ENCODE data around the gene MSGN1. TPM values are rescaled to one million over a fixed set of nuclear protein-coding genes. Genes with fewer than 3 reads are reported as not detected.

MSGN1 gene, protein sequence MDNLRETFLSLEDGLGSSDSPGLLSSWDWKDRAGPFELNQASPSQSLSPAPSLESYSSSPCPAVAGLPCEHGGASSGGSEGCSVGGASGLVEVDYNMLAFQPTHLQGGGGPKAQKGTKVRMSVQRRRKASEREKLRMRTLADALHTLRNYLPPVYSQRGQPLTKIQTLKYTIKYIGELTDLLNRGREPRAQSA
- total RNA-seq (2021; fragmentation: NEBNext Ultra II Directional; extraction: Animal tissue kit (Norgen Biotek cat#: 25700)) (not detected in 2 replicates), polyA plus RNA-seq (2011; rRNA removed) (not detected in 2 replicates), polyA minus RNA-seq (2011; rRNA and poly(A)+ RNA removed) (not detected in 2 replicates)
- polyA plus RNA-seq (2011; cell fraction: cytosol; rRNA removed) = not detected
- not detected for polyA plus RNA-seq (2011; cell fraction: nucleus; rRNA removed)
- not detected in 4 replicates for polyA plus RNA-seq (2012, experiment 1 of 2)
- not detected for polyA plus RNA-seq (2012, experiment 2 of 2)
- polyA plus RNA-seq (2013, experiment 1 of 2) = not detected
- not detected for polyA plus RNA-seq (2013, experiment 2 of 2)
- not detected for polyA minus RNA-seq (2011; cell fraction: cytosol; rRNA and poly(A)+ RNA removed)
- polyA minus RNA-seq (2011; cell fraction: nucleus; rRNA and poly(A)+ RNA removed) = not detected
- long read RNA-seq, experiment 1 = 0 reads
- long read RNA-seq, experiment 2 = 0 reads

DNA sequence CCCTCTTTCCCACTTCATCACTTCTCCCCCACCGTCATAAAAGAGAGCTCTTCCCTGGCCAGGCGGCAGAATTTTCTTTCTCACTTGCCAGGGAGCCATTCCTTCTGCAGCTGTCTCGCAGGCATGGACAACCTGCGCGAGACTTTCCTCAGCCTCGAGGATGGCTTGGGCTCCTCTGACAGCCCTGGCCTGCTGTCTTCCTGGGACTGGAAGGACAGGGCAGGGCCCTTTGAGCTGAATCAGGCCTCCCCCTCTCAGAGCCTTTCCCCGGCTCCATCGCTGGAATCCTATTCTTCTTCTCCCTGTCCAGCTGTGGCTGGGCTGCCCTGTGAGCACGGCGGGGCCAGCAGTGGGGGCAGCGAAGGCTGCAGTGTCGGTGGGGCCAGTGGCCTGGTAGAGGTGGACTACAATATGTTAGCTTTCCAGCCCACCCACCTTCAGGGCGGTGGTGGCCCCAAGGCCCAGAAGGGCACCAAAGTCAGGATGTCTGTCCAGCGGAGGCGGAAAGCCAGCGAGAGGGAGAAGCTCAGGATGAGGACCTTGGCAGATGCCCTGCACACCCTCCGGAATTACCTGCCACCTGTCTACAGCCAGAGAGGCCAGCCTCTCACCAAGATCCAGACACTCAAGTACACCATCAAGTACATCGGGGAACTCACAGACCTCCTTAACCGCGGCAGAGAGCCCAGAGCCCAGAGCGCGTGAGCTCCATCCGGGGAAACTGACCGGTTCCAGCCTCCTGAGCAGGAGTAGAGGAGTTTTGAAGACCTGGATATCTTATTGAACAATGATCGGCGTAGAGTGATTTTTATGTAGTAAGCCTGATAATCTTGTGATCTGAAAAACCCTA lies at the start of gene MSGN1:
MSGN1 (plus strand) TSS at position 65 of the 850 bp plus-strand sequence; CDS start at position 124, 59 bp downstream.
- DNase-seq (ENCODE audit: low read depth in 1 of 2, low spot score in 2 of 2) (no peak), FAIRE-seq (no peak)
- Histone ChIP-seq H2BK20ac (ENCODE audit: low read length) (peak within 1 kb of the TSS; percentile 43; the same call in 1 of the 2 replicates), H3K4me3 (ENCODE audit: extremely low read depth in 1 of 4, insufficient read depth in 2 of 4, low read depth in 3 of 4, low read length in 4 of 4) (no peak within 1 kb of the TSS), H4K20me1 (replicated peaks in 1 of 2; ENCODE audit: control insufficient read depth in 1 of 2, insufficient read depth in 2 of 2, low read length in 2 of 2) (no peaks in the 10 kb centered on the region), H2AFZ (ENCODE audit: low read length) (peak within 1 kb of the TSS; percentile 89), H2BK12ac (ENCODE audit: low read depth, low read length) (no peak within 1 kb of the TSS), H3K27me3 (replicated peaks in 1 of 4; ENCODE audit: control insufficient read depth in 3 of 4, extremely low read depth in 1 of 4, insufficient read depth in 3 of 4, low read length in 3 of 4) (peaks cover 0 to 2% (median 0%) of the 10 kb centered on the region in 4 experiments; a peak in 1 of 7 replicates), H3K4ac (replicated peaks; ENCODE audit: insufficient read length, low read depth, low read length) (peak within 1 kb of the TSS; percentile 23), H3K36me3 (ENCODE audit: control insufficient read depth in 2 of 4, insufficient read depth in 4 of 4, low read length in 3 of 4) (no peaks in the 10 kb centered on the region), H3K4me2 (ENCODE audit: insufficient read depth in 1 of 2, low read depth in 2 of 2, low read length in 2 of 2) (no peak within 1 kb of the TSS), H3K79me2 (ENCODE audit: control insufficient read depth in 1 of 2, insufficient read depth in 2 of 2, low read length in 2 of 2) (no peaks in the 10 kb centered on the region), H4K91ac (replicated peaks; ENCODE audit: insufficient read length, low read length) (peak within 1 kb of the TSS; percentile 36), H2BK15ac (ENCODE audit: low read length) (no peak within 1 kb of the TSS), H2BK120ac (replicated peaks; ENCODE audit: low read depth, low read length) (peak within 1 kb of the TSS; percentile 3), H2BK5ac (ENCODE audit: low read depth, low read length) (peak within 1 kb of the TSS; percentile 81; the same call in 1 of the 2 replicates), H3K14ac (ENCODE audit: insufficient read length) (no peak within 1 kb of the TSS), H4K5ac (ENCODE audit: insufficient read length, low read depth, low read length) (no peak within 1 kb of the TSS), H3K23me2 (ENCODE audit: low read depth, low read length) (no peaks in the 10 kb centered on the region; the same call in 1 of the 2 replicates), H3K9me3 (ENCODE audit: insufficient read depth in 2 of 2, low read depth in 1 of 2, low read length in 1 of 2) (no peaks in the 10 kb centered on the region), H4K8ac (ENCODE audit: extremely low read depth, insufficient read depth, low read length) (no peak within 1 kb of the TSS; the same call in 1 of the 2 replicates), H3K79me1 (ENCODE audit: low read depth, low read length) (no peaks in the 10 kb centered on the region), H3K23ac (ENCODE audit: insufficient read length) (no peak within 1 kb of the TSS), H2AK5ac (ENCODE audit: low read depth, low read length) (no peak within 1 kb of the TSS), H3K18ac (ENCODE audit: extremely low read depth, low read length) (peak within 1 kb of the TSS; percentile 68; the same call in 1 of the 2 replicates), H3K27ac (ENCODE audit: low read depth, low read length) (no peak within 1 kb of the TSS; the same call in 1 of the 2 replicates), H3K56ac (replicated peaks; ENCODE audit: insufficient read length, low read depth, low read length) (no peak within 1 kb of the TSS), H3K9ac (replicated peaks in 1 of 4; ENCODE audit: extremely low read depth in 1 of 4, low read depth in 3 of 4, low read length in 3 of 4) (no peak within 1 kb of the TSS), H3K4me1 (replicated peaks in 1 of 4; ENCODE audit: control insufficient read depth in 3 of 4, insufficient read depth in 4 of 4, low read length in 3 of 4) (peaks cover 0 to 3% (median 1%) of the 10 kb centered on the region in 4 experiments; a peak in 4 of 7 replicates)
- WGBS, 2 experiments (ENCODE audit: extremely low coverage in 1 of 2, insufficient coverage in 1 of 2, insufficient read length in 1 of 2, insufficient replicate concordance in 2 of 2, low coverage in 1 of 2, low lambda C conversion rate in 2 of 2, missing lambda C conversion rate in 1 of 2) = 96% methylated on average over 26 of the region's 26 CpGs; no CpG with 5 or more reads in 1 of the 2 experiments
- CTCF ChIA-PET (ENCODE audit: partially characterized antibody) = interaction anchor here (0.8 to 4.2 kb wide), 8 partner anchors 11 to 360 kb away, joined by 3 to 17 read pairs (median 3); no protein-coding TSS in a partner anchor
- POLR2A ChIA-PET (ENCODE audit: partially characterized antibody) = no interaction called here
- TF ChIP-seq KDM1A (IDR thresholded peaks at IDR 0.05; ENCODE audit: borderline replicate concordance, low read length) (no peak), FOSL1 (IDR thresholded peaks at IDR 0.05; ENCODE audit: insufficient read depth, low read depth, low read length) (no peak), CHD2 (IDR thresholded peaks at IDR 0.05; ENCODE audit: low read length) (no peak), EZH2 (IDR thresholded peaks at IDR 0.05; ENCODE audit: low read depth, low read length, severe bottlenecking) (no peak), SP2 (IDR thresholded peaks at IDR 0.05; ENCODE audit: low read length) (no peak)
- TF ChIP-seq, protein P1, sequence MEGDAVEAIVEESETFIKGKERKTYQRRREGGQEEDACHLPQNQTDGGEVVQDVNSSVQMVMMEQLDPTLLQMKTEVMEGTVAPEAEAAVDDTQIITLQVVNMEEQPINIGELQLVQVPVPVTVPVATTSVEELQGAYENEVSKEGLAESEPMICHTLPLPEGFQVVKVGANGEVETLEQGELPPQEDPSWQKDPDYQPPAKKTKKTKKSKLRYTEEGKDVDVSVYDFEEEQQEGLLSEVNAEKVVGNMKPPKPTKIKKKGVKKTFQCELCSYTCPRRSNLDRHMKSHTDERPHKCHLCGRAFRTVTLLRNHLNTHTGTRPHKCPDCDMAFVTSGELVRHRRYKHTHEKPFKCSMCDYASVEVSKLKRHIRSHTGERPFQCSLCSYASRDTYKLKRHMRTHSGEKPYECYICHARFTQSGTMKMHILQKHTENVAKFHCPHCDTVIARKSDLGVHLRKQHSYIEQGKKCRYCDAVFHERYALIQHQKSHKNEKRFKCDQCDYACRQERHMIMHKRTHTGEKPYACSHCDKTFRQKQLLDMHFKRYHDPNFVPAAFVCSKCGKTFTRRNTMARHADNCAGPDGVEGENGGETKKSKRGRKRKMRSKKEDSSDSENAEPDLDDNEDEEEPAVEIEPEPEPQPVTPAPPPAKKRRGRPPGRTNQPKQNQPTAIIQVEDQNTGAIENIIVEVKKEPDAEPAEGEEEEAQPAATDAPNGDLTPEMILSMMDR (IDR thresholded peaks at IDR 0.05; ENCODE audit: control extremely low read depth in 1 of 3, insufficient read depth in 1 of 3, low read depth in 1 of 3, low read length in 3 of 3) = no peak

Data from H1 (cell line).